AG09319 (cell line): Measurements from ENCODE around the gene BTBD9.

Experiments
- DNase-seq: peaks from one replicate; pipeline ENCODE4 v3.0.0-alpha.2; 2010; ENCODE audit warnings: low read depth; ENCODE audit errors: extremely low read depth
- CTCF ChIP-seq: IDR thresholded peaks from 2 replicates; pipeline ENCODE4 v1.5.1; 2011; ENCODE audit warnings: low read depth, mild to moderate bottlenecking, inconsistent platforms, low read length, moderate library complexity

BTBD9 gene

GRCh38 chr6:38236631-38237030, 403.1 kb downstream of the BTBD9 start:
- no peak for DNase-seq
- no peak for TF ChIP-seq CTCF

GRCh38 chr6:38234934-38235682, 404.6 kb downstream of the BTBD9 start:
- no peak for DNase-seq
- TF ChIP-seq CTCF, result no peak

- TF ChIP-seq CTCF, result no peak
- no peak for DNase-seq
Measured at GRCh38 chr6:38234141-38234540, 405.6 kb downstream of the BTBD9 start.

- DNase-seq, result no peak
- TF ChIP-seq CTCF, result no peak
Measured at GRCh38 chr6:38233161-38233791, 406.5 kb downstream of the BTBD9 start.

GRCh38 chr6:38225766-38226165, 414.0 kb downstream of the BTBD9 start:
- no peak for DNase-seq
- no peak for TF ChIP-seq CTCF

GRCh38 chr6:38221251-38221650, 418.5 kb downstream of the BTBD9 start:
- DNase-seq, result no peak
- no peak for TF ChIP-seq CTCF

- no peak for TF ChIP-seq CTCF
- no peak for DNase-seq
Measured at GRCh38 chr6:38220069-38220723, 419.5 kb downstream of the BTBD9 start.
